HG03432 (cell line): ENCODE data around the gene OTOG.

Experiments used
- ATAC-seq: cut with Tn5 transposase; IDR thresholded peaks from one replicate; pipeline ENCODE4 v1.9.1; 2021; ENCODE audit warnings: mild to moderate bottlenecking, moderate library complexity; ENCODE audit not compliant: unreplicated experiment

The OTOG gene

DNA sequence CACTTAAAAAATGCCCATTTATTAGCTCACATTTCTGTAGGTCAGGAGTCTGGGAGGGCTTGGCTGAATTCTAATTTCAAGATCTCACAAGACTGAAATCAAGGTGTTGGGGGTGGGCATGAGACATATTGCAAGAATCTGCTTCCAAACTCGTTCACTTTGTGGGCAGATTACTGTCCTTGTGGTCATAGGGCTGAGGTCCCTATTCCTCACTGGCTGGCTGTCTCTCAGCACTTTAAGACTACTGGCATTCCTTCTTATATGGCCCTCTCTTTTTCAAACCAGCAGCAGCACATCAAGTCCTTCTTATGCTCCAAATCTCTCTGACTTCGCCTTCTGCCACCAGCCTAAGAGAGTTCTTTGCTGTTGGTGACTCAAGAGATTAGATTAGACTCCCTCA, 144.5 kb downstream of the OTOG start:
- ATAC-seq = no peak

DNA sequence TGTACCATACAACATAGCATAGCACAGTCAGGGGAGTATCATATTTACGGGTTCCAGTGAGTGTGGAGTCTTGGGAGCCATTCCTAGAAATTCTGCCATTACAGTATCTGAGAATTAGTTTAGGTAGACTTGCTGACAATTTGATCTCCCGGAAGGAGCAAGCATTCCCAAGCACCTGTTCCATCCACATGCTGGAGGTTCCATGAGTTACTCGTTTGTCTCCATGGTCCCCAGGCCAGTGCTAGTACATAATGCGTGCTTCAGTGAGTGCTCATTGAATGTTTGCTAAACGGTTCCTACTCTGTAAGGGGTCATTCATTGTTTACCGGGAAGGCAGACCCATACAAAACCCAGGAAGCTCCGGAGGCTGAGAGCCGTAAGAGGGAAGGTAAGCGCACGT, 144.9 kb downstream of the OTOG start:
- ATAC-seq = no peak

DNA sequence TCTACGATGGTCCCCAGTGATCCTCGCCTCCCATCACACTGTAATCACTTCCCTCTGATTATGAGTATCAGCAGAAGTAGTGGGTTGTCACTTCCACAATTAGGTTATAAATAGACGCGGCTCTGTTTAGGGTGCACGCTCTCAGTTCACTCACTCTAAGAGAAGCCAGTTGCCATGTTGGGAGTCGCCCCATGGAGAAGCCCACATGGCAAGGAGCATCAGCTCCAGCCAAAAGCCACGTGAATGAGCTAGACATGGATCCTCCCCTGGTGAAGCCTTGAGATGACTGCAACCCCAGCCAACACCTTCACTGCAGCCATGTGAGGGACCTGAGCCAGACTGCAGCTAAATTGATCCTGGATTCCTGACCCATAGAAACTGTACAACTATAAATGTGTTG, 145.9 kb downstream of the OTOG start:
- no peak for ATAC-seq

DNA sequence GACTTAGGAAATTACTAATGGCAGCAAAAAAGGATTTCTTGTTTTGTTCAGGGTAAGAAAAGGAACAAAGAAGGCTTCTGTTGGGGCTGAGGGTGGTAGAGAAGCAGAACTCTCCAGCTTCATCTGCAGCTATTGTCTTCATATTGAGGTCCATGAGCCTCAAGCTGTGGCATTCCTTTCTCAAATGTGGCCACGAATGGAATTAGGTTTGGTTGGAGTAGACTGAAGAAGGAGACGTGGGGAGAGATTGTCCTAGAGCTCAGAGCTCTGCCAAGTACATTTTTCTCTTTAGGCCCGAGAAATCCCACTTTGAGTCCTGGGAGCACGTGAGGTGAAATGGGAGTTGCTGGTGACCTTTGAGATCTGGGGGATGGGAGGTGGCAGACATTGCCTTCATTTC, 146.5 kb downstream of the OTOG start:
- ATAC-seq = no peak

DNA sequence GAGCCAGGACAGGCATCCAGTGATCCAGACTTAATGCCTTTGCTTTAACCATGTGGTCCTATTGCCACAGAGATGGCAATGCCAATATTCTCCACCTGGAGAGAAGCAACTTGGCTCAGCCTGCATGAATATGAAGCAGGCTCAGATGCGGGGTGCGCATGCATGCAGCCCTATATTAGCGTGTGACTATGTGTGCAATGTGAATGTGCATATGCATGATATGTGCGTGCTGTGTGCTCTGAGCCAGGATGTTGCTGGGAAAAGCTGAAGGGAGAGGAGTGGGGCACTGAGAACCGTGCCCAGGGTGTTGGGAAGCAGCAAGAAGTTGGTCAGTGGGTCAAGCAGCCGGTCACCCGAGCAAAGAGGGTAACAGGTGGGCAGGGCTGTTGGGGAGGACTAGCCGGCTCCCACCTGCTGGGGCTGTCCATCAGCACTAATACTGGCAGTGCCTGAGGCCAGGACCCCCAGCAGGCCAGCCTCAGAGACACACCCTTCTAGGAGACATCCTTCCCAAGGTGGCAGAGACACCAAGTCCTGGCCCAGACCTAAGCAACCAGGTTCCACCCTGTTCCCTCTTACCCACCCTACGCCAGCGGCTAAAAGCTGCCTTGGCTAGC, 147.5 kb downstream of the OTOG start:
- ATAC-seq = no peak

DNA sequence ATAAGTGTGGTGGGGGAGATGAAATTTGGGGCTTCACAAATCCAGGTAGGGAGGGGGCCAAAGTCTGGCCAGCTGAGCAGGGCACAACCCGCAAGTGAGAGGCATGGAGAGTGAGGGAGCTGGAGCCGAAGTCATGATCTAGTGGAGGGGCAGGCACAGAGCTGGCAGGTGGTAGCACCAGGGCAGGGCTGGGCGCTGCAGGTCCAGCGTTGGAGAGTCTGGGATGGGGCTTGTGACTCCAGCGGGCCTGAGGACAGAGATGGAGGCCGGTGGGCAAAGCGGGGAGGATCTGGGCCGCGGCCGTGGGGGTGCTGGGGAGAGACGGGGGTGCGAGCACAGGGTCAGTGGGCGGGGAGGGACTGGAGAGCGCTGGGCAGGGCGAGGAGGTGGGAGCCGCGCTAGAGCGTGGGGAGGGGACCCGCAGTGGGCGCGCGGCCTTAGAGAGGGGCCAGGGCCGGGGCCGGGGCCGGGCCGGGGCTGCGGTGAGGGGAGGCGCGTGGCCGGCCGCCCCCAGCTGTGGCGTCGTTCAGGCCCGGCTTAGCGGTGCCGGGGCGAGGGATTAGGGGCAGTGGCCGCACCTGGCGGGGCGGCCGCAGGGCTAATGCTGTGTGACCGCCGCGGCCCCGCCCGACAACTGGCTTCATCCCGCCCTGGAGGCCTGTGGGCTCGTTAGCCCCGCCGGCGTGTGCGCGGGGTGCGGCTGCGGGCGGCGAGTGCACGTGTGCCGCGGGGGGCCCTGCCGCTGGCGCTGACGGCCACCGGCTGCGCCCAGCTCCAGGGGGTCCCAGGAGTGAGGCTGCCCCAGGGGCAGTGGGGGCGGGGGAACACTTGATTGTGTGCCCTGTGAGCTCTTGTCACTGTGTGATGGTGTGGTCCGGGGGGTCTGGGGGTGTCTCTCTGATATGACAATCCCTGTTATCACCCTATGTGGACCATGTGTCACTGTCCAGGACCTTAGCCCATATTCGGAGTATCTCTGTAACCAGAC, 148.7 kb downstream of the OTOG start:
- ATAC-seq = no peak

DNA sequence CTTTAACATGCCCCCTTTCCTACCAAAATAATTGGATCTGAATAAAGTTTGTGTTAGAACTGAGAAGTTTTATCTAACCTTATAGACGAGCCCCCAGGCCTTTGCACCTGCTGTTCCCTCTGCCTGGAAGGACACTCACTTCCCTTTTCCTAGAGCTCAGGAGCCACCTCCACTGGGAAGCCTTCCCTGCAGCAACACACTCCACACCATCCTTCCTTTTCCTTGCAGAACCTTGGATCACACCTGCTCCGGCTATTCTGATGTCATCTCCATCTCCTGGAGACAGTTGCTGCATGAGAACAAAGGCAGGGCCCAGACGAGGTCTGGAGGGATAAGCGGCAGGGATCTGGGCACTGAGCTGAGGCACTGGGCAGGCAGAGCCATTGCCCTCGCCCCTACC, 149.7 kb downstream of the OTOG start:
- ATAC-seq = no peak
